PFSK-1 (cell line): ENCODE results near the gene LNX1.

ENCODE experiments used
- FOXP2 ChIP-seq: optimal IDR thresholded peaks from 2 replicates; pipeline ENCODE3; 2011; ENCODE audit warnings: borderline replicate concordance, control low read depth, inconsistent platforms; ENCODE audit not compliant: insufficient read depth; ENCODE audit errors: extremely low read length, extremely low read depth
- POLR2AphosphoS5 ChIP-seq: IDR thresholded peaks from 2 replicates; pipeline ENCODE4 v1.6.1; 2012; ENCODE audit warnings: low read depth, mild to moderate bottlenecking, control low read depth, low read length, moderate library complexity
- SIN3A ChIP-seq: IDR thresholded peaks from 2 replicates; pipeline ENCODE4 v1.6.1; 2012; ENCODE audit warnings: mild to moderate bottlenecking, low read length, moderate library complexity, borderline replicate concordance; ENCODE audit not compliant: insufficient read depth
- TAF1 ChIP-seq: IDR thresholded peaks from 2 replicates; pipeline ENCODE4 v1.6.1; 2012; ENCODE audit warnings: low read length, control low read depth, borderline replicate concordance; ENCODE audit not compliant: insufficient read depth
- TF ChIP-seq, protein P1 (sequence below), 2 experiments: IDR thresholded peaks; 2 replicates each; pipeline versions ENCODE4 v1.6.1 to v1.8.0; 2011 to 2012; ENCODE audit warnings: low read depth in 2 of 2, low read length in 2 of 2, control low read depth in 1 of 2, inconsistent platforms in 1 of 2, mild to moderate bottlenecking in 1 of 2, moderate library complexity in 1 of 2; ENCODE audit not compliant: insufficient read depth in 1 of 2

LNX1 gene

GRCh38 chr4:53465281-53465680 lies 126.0 kb downstream of the LNX1 start:
- TF ChIP-seq POLR2AphosphoS5 (no peak), TAF1 (no peak), SIN3A (no peak), FOXP2 (no peak)
- TF ChIP-seq, protein P1, sequence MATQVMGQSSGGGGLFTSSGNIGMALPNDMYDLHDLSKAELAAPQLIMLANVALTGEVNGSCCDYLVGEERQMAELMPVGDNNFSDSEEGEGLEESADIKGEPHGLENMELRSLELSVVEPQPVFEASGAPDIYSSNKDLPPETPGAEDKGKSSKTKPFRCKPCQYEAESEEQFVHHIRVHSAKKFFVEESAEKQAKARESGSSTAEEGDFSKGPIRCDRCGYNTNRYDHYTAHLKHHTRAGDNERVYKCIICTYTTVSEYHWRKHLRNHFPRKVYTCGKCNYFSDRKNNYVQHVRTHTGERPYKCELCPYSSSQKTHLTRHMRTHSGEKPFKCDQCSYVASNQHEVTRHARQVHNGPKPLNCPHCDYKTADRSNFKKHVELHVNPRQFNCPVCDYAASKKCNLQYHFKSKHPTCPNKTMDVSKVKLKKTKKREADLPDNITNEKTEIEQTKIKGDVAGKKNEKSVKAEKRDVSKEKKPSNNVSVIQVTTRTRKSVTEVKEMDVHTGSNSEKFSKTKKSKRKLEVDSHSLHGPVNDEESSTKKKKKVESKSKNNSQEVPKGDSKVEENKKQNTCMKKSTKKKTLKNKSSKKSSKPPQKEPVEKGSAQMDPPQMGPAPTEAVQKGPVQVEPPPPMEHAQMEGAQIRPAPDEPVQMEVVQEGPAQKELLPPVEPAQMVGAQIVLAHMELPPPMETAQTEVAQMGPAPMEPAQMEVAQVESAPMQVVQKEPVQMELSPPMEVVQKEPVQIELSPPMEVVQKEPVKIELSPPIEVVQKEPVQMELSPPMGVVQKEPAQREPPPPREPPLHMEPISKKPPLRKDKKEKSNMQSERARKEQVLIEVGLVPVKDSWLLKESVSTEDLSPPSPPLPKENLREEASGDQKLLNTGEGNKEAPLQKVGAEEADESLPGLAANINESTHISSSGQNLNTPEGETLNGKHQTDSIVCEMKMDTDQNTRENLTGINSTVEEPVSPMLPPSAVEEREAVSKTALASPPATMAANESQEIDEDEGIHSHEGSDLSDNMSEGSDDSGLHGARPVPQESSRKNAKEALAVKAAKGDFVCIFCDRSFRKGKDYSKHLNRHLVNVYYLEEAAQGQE (IDR thresholded peaks at IDR 0.05; ENCODE audit: insufficient read depth in 1 of 2, low read depth in 2 of 2, low read length in 2 of 2) = no peak

DNA sequence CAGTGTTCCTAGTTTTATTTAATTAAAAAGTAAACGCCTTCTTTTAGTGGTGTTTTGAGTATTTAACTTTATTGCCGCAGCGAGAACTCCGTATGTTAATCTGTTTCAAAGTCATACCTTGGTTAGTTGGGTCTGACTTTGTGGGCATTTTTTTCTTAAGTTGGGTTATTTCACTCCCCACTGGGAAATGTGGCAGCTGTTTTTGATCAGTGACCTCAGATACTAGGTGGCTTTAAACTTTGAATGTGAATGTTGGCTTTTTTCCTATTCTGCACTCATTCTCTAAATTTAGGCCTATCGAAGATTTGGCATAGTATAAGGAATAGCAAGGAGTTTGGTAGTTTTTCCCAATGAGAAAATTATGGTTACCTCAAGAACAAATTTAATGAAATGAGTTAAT lies 127.9 kb downstream of the LNX1 start:
- no peak for TF ChIP-seq SIN3A
- TF ChIP-seq, protein P1 (IDR thresholded peaks at IDR 0.05; ENCODE audit: insufficient read depth in 1 of 2, low read depth in 2 of 2, low read length in 2 of 2) = no peak
- no peak for TF ChIP-seq FOXP2
- TF ChIP-seq POLR2AphosphoS5 = no peak
- no peak for TF ChIP-seq TAF1

DNA sequence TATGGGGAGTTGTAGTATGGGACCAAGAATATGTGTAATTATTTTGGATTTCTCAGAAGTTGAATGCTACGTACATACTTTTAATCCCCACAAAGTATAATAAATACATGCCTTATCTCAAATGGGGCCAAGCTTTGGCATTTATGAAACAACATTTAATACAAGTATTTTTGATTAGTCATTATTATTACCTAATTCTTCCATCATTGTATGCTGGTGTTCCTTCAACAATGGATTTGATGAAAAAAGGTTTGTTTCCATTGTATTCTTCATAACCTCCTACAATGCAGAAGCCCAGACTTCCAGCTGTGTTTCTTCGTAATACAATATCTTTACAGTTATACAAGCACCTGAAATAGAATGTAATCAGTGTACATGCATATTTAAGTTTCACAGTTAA lies 130.0 kb downstream of the LNX1 start:
- TF ChIP-seq SIN3A (no peak), FOXP2 (no peak), POLR2AphosphoS5 (no peak), TAF1 (no peak)
- TF ChIP-seq, protein P1 (IDR thresholded peaks at IDR 0.05; ENCODE audit: insufficient read depth in 1 of 2, low read depth in 2 of 2, low read length in 2 of 2) = no peak

- TF ChIP-seq, protein P1 (IDR thresholded peaks at IDR 0.05; ENCODE audit: insufficient read depth in 1 of 2, low read depth in 2 of 2, low read length in 2 of 2) = no peak
- TF ChIP-seq SIN3A (no peak), FOXP2 (no peak)
Measured at GRCh38 chr4:53459548-53459947, 131.7 kb downstream of the LNX1 start.

- TF ChIP-seq FOXP2 (no peak), POLR2AphosphoS5 (no peak), TAF1 (no peak), SIN3A (no peak)
- TF ChIP-seq, protein P1 (IDR thresholded peaks at IDR 0.05; ENCODE audit: insufficient read depth in 1 of 2, low read depth in 2 of 2, low read length in 2 of 2) = no peak
Measured at GRCh38 chr4:53456178-53456577, 135.1 kb downstream of the LNX1 start.
